Hematopoietic multipotent progenitor cell treated with erythropoietin and hydrocortisone succinate and interleukin-3 and kit ligand, for 17 days (in vitro differentiated cells): ENCODE data around the gene PNPLA3.
A peak's percentile ranks its signal among the peaks of the same experiment; 100 is the strongest.

Experiments
- DNase-seq: peaks from one replicate; pipeline ENCODE4 v3.0.0-alpha.2; 2015; ENCODE audit warnings: low spot score

Gene PNPLA3

GRCh38 chr22:43923631-43924464, at the start of gene PNPLA3:
Gene PNPLA3, plus strand, starts transcription at chr22:43923805. Its CDS starts 107 bp downstream, at chr22:43923912.
- DNase-seq, result peak; percentile 48

- no peak for DNase-seq
These were observed 46.6 kb upstream of the PNPLA3 start for GRCh38 chr22:43876866-43877509.

- no peak for DNase-seq
These were observed 45.4 kb upstream of the PNPLA3 start for GRCh38 chr22:43878079-43878795.

- no peak for DNase-seq
These were observed 44.6 kb upstream of the PNPLA3 start for GRCh38 chr22:43878831-43879550.

- DNase-seq, result no peak
These were observed 43.6 kb upstream of the PNPLA3 start for GRCh38 chr22:43879901-43880540.

- no peak for DNase-seq
These were observed 43.0 kb upstream of the PNPLA3 start for GRCh38 chr22:43880541-43880991.

- DNase-seq, result no peak
These were observed 42.2 kb upstream of the PNPLA3 start for GRCh38 chr22:43881091-43882061.

- no peak for DNase-seq
These were observed 41.4 kb upstream of the PNPLA3 start for GRCh38 chr22:43882122-43882767.

- DNase-seq, result peak; percentile 78
These were observed 40.5 kb upstream of the PNPLA3 start for GRCh38 chr22:43883012-43883661.

GRCh38 chr22:43883719-43884415, 39.7 kb upstream of the PNPLA3 start:
- DNase-seq, result no peak

GRCh38 chr22:43884600-43885318, 38.8 kb upstream of the PNPLA3 start:
- peak; percentile 55 for DNase-seq

- DNase-seq, result no peak
These were observed 38.3 kb upstream of the PNPLA3 start for GRCh38 chr22:43885319-43885671.

GRCh38 chr22:43885786-43886185, 37.8 kb upstream of the PNPLA3 start:
- no peak for DNase-seq

GRCh38 chr22:43886231-43886630, 37.4 kb upstream of the PNPLA3 start:
- DNase-seq, result no peak

GRCh38 chr22:43887391-43887790, 36.2 kb upstream of the PNPLA3 start:
- no peak for DNase-seq

- no peak for DNase-seq
These were observed 34.9 kb upstream of the PNPLA3 start for GRCh38 chr22:43888740-43889139.

GRCh38 chr22:43889201-43889859, 34.3 kb upstream of the PNPLA3 start:
- no peak for DNase-seq

GRCh38 chr22:43889860-43890253, 33.7 kb upstream of the PNPLA3 start:
- no peak for DNase-seq
